Fibroblast of the aortic adventitia (primary cell): ENCODE data around the gene SLC6A6. TPM values are rescaled to one million over a fixed set of nuclear protein-coding genes. Genes with fewer than 3 reads are reported as not detected.
"Not testable (repeated sequence)": the region's sequence is repeated elsewhere in the genome, so short reads cannot be mapped to it uniquely, and the experiment has no call there.

Experiments
- DNase-seq: peaks from one replicate; pipeline ENCODE4 v3.0.0-alpha.2; 2010; ENCODE audit warnings: low read depth
- H3K4me3 ChIP-seq: 2 replicates; pipeline ENCODE4 v1.5.1; 2011; ENCODE audit warnings: low read depth, mild to moderate bottlenecking, control low read depth, low read length, moderate library complexity
- CTCF ChIP-seq: IDR thresholded peaks from 2 replicates; pipeline ENCODE4 v1.5.1; 2011; ENCODE audit warnings: mild to moderate bottlenecking, low read length, control low read depth, inconsistent platforms; ENCODE audit not compliant: insufficient read depth
- total RNA-seq: library from RNA; depleted of rRNA; stranded (reverse); fragments of >200 nt; gene quantifications from 2 replicates; pipeline ENCODE4 v1.2.3, GENCODE V29; 2012; ENCODE audit warnings: low replicate concordance

SLC6A6 gene
- total RNA-seq, 1 donor: 31.4 TPM

DNA sequence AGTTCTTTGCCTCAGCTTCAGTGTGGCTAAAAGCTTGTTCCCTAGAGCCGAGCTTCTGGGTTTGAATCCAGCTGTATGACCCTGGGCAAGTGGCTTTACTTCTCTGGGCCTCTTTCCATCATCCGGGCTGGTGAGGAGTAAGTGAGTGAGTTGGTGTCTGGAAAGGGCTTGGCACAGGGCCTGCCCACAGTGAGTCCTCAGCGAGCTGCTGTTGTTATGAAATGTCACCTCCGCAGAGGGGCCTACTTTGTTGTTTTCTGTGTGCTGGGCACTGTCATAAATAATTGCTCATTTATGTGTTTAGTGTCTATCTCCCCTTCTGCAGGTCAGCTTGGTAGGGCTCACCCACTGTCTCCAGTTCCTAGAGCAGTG is 31.7 kb downstream of the SLC6A6 start:
- no peak for TF ChIP-seq CTCF
- no peak overlapping the region for H3K4me3 ChIP-seq
- DNase-seq: peak; percentile 45

DNA sequence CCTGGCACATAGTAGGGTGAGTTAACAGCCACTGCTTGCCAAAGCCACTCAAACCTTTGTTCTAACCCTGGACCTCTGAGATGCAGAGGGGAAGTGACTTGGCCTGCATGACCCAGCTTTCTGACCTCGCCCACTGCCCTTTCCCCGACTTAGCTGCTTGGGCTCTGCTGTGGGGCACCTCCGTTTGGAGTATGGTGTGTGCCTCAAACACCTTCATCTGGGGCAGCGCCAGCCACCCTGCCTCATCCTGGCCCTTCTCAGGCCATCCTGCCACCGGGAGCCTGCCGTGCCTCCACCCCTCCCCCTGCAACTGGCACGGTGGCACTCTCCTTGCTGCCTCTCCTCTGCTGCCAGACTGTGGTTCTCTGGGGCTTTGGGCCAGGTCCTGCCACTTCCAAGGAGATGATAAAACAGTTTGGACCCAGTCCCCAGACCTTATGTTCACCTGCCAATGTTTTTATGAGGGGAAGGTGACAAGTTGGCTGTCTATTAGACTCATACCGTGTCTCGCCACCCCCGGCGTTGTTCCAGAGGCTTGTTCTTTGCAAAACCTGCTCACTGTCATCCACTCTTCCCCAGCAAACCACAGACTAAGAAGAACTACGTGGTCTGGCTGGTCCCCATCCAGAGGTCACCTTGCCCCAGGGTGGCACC is 32.2 kb downstream of the SLC6A6 start:
- no peak overlapping the region for H3K4me3 ChIP-seq
- TF ChIP-seq CTCF: no peak
- no peak for DNase-seq

- DNase-seq: peak; percentile 41
- no peak for TF ChIP-seq CTCF
- no peak overlapping the region for H3K4me3 ChIP-seq
These were observed 33.0 kb downstream of the SLC6A6 start for GRCh38 chr3:14435175-14436014.

- H3K4me3 ChIP-seq: no peak overlapping the region
- TF ChIP-seq CTCF: no peak
- no peak for DNase-seq
These were observed 34.5 kb downstream of the SLC6A6 start for GRCh38 chr3:14436954-14437281.

- H3K4me3 ChIP-seq, DNase-seq: not testable (repeated sequence)
These were observed 35.3 kb downstream of the SLC6A6 start for GRCh38 chr3:14437705-14438104.

DNA sequence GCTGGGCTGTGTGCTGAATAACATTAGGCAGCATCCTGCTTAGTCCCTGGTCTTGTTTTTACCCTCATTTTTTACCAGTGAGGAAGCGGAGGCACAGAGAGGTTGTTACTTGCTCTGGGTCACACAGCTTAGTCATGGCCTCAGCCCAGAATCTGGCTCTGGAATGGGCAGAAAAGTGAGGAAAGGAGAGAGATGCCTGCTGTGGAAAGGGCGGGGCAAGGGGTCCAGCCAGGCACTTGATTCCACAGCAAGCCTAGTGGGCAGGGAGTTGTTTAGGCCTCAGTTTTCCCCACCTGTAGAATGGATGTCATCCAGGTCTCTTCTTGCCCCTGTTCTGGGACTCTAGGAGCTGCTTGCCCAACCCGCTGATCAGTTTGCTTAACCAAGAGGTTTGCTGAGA is 35.9 kb downstream of the SLC6A6 start:
- DNase-seq: no peak
- H3K4me3 ChIP-seq: no peak overlapping the region
- no peak for TF ChIP-seq CTCF

DNA sequence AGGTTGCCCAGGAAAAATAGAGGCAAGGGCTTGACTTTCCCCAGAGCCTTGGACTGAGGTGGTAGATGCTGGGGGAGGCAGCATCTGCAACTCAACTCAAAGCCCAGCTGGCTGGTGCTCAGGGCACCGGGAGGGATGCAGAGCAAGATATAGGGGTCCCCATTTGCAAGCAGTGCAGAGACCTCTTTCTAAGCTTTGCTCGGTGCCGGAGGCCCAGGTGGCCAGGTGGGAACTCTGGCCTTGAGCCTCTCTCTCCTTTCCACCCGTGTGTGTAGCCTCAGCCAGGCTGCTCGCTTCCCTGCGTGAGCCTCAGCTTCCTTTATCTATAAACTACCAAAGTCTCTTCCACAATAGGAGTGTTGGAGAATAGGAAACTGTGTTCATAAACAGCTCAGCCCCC is 36.5 kb downstream of the SLC6A6 start:
- no peak for DNase-seq
- H3K4me3 ChIP-seq: no peak overlapping the region
- no peak for TF ChIP-seq CTCF
